ENCODE measurements around the gene TRABD2A.
A peak's percentile ranks its signal among the peaks of the same experiment; 100 is the strongest.

Gene TRABD2A

GRCh38 chr2:84823229-84823628 is 57.7 kb downstream of the TRABD2A start:
- DNase-seq (ENCODE audit: low spot score) (no peak), FAIRE-seq (no peak)

- DNase-seq (ENCODE audit: low spot score) (no peak), FAIRE-seq (no peak)
Measured at GRCh38 chr2:84821806-84822205, 59.1 kb downstream of the TRABD2A start.

GRCh38 chr2:84817239-84817655 is 63.6 kb downstream of the TRABD2A start:
- no peak for FAIRE-seq

GRCh38 chr2:84816426-84817026 is 64.4 kb downstream of the TRABD2A start:
- DNase-seq (ENCODE audit: low spot score) = no peak
- FAIRE-seq = no peak

More at GRCh38 chr2:84817239-84817655, 63.6 kb downstream of the TRABD2A start:
- no peak for DNase-seq (ENCODE audit: low spot score)

GRCh38 chr2:84815146-84815545 is 65.7 kb downstream of the TRABD2A start:
- DNase-seq (ENCODE audit: low spot score) = peak; percentile 41
- no peak for FAIRE-seq

GRCh38 chr2:84811839-84812431 is 68.9 kb downstream of the TRABD2A start:
- no peak for FAIRE-seq
- no peak for DNase-seq (ENCODE audit: low spot score)

- DNase-seq (ENCODE audit: low spot score) (no peak), FAIRE-seq (no peak)
Measured at GRCh38 chr2:84808279-84808678, 72.6 kb downstream of the TRABD2A start.

GRCh38 chr2:84807063-84807485 is 73.8 kb downstream of the TRABD2A start:
- peak; percentile 91 for FAIRE-seq
- peak; percentile 85 for DNase-seq (ENCODE audit: low spot score)

GRCh38 chr2:84805250-84805958 is 75.5 kb downstream of the TRABD2A start:
- DNase-seq (ENCODE audit: low spot score) (no peak), FAIRE-seq (no peak)

GRCh38 chr2:84801811-84802210 is 79.1 kb downstream of the TRABD2A start:
- FAIRE-seq (no peak), DNase-seq (ENCODE audit: low spot score) (no peak)

GRCh38 chr2:84800194-84800805 is 80.6 kb downstream of the TRABD2A start:
- FAIRE-seq = no peak
- DNase-seq (ENCODE audit: low spot score) = no peak

GRCh38 chr2:84799772-84800171 is 81.1 kb downstream of the TRABD2A start:
- DNase-seq (ENCODE audit: low spot score) (no peak), FAIRE-seq (no peak)

GRCh38 chr2:84797271-84797670 is 83.6 kb downstream of the TRABD2A start:
- FAIRE-seq = no peak
- no peak for DNase-seq (ENCODE audit: low spot score)

- DNase-seq (ENCODE audit: low spot score) = no peak
- FAIRE-seq = no peak
Measured at GRCh38 chr2:84796798-84797197, 84.1 kb downstream of the TRABD2A start.

GRCh38 chr2:84793641-84794040 is 87.2 kb downstream of the TRABD2A start:
- DNase-seq (ENCODE audit: low spot score) (no peak), FAIRE-seq (no peak)

- FAIRE-seq (peak; percentile 61), DNase-seq (ENCODE audit: low spot score) (no peak)
Measured at GRCh38 chr2:84792856-84793522, 87.9 kb downstream of the TRABD2A start.

GRCh38 chr2:84788498-84788897 is 92.4 kb downstream of the TRABD2A start:
- FAIRE-seq (no peak), DNase-seq (ENCODE audit: low spot score) (no peak)

GRCh38 chr2:84788027-84788426 is 92.9 kb downstream of the TRABD2A start:
- FAIRE-seq (no peak), DNase-seq (ENCODE audit: low spot score) (no peak)

- no peak for FAIRE-seq
- no peak for DNase-seq (ENCODE audit: low spot score)
Measured at GRCh38 chr2:84786601-84787000, 94.3 kb downstream of the TRABD2A start.

- DNase-seq (ENCODE audit: low spot score) (no peak), FAIRE-seq (no peak)
Measured at GRCh38 chr2:84785950-84786349, 94.9 kb downstream of the TRABD2A start.

GRCh38 chr2:84782717-84783442 is 98.0 kb downstream of the TRABD2A start:
- FAIRE-seq (no peak), DNase-seq (ENCODE audit: low spot score) (no peak)
